ENCODE data around the gene RFESD.
A peak's percentile ranks its signal among the peaks of the same experiment; 100 is the strongest.

Gene RFESD

DNA sequence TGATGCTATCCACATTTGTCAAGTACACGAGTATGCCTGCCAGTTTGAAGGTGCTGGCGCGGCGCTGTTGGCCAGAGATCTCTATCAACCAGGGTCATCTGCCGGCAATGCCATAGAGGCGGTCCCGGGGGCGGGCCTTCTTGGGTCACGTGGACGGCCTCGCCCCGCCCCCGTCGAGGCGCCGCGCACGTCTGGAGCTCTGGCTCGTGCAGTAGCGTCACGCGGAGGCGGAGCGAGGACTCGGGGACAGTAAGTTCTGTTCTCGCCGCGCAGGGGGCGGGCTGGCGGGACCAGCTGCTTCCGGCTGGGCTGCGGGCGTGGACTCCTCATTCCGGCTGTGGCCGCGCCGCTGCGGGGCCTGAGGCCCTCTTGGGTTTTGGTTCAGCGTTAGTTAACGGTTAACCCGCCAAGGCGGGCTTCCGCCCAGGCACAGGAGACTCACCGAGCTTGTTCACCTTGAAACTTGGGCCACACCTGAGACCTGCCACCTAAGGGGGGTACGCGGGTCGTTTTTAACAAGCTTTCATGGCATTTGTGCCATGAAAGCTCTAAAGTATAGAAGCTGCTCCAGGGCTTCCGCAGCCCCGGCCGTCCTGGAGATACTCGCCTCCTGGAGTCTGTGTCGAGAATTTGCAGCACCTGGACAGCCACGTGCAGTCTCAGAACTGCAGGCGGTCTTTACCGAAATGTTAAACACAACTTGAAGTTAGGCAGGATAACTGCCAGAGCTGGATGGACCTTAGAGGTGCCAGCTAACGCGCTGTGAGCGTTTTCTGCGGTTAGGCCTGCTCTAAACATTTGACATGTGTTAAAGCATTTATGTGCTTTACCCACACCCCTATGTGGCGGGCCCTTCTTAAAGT, at the start of gene RFESD:
TSS of gene RFESD (plus strand) at position 209 of the 863 bp plus-strand sequence. CDS start 5,495 bp downstream, outside the sequence.
- H3K27ac Mint-ChIP-seq = peak within 1 kb of the TSS; percentile 93
- H3K4me1 Mint-ChIP-seq = peaks cover 4 to 15% of the 10 kb centered on the region in 2 donors
- H3K4me3 Mint-ChIP-seq = peak within 1 kb of the TSS; percentile 86 to 91
- no peaks in the 10 kb centered on the region for H3K27me3 Mint-ChIP-seq
- ATAC-seq (replicated peaks) (peak; percentile 97 to 98), DNase-seq (peak; percentile 94)
- no peaks in the 10 kb centered on the region for H3K36me3 Mint-ChIP-seq
- no peaks in the 10 kb centered on the region for H3K9me3 Mint-ChIP-seq

DNA sequence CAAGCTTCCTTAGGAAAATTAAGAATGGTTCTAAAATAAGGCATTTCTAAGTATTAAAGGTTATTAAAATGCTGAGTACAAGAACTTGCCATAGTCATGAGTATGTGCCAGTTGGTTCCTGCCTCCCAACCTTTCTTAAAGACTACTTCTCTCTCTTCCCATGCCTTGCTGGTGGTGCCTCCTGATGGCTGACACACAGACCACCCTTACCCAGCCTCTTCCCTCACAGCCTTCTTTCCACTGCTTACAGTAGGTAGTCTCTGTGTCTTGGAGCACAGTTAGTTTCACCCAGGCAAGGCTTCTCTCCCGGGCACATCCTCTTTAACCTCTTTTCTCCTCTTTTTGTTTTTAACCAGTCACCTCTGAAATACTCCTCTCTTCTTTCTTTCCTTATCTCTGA, 47.3 kb upstream of the RFESD start:
- Mint-ChIP-seq H3K36me3 (peaks cover 4 to 6% of the 10 kb centered on the region in 2 donors), H3K27ac (no peak overlapping the region), H3K4me1 (no peaks in the 10 kb centered on the region), H3K9me3 (no peaks in the 10 kb centered on the region), H3K27me3 (no peaks in the 10 kb centered on the region), H3K4me3 (no peak overlapping the region)
- ATAC-seq (replicated peaks) = no peak
- no peak for DNase-seq

- Mint-ChIP-seq H3K36me3 (peaks cover 7 to 15% of the 10 kb centered on the region in 2 donors), H3K27ac (no peak overlapping the region), H3K9me3 (no peaks in the 10 kb centered on the region), H3K4me1 (no peaks in the 10 kb centered on the region), H3K4me3 (no peak overlapping the region), H3K27me3 (no peaks in the 10 kb centered on the region)
- no peak for ATAC-seq (replicated peaks)
- DNase-seq = no peak
These were observed 46.0 kb upstream of the RFESD start for GRCh38 chr5:95600557-95600956.

DNA sequence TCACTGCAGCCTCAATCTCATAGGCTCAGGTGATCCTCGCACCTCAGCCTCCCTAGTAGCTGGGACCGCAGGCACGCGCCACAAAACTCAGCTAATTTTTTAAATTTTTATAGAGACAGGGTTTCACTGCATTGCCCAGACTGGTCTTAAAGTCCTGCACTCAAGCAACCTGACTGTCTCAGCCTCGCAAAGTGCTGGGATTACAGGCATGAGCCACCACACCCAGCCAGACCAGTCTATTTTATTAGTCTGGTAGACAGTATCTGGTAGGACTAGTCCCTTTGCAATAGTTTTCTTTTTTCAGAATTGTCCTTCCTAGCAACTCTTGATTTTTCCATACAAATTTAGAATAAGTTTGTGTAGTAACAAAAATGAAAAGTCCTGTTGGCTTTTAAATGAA, 40.8 kb upstream of the RFESD start:
- Mint-ChIP-seq H3K27ac (no peak overlapping the region), H3K9me3 (no peaks in the 10 kb centered on the region), H3K27me3 (no peaks in the 10 kb centered on the region), H3K36me3 (peaks cover 8 to 16% of the 10 kb centered on the region in 2 donors), H3K4me1 (no peaks in the 10 kb centered on the region), H3K4me3 (no peak overlapping the region)
- DNase-seq = no peak
- no peak for ATAC-seq (replicated peaks)

GRCh38 chr5:95606419-95606818, 40.2 kb upstream of the RFESD start:
- Mint-ChIP-seq H3K36me3 (peaks cover 8 to 16% of the 10 kb centered on the region in 2 donors), H3K4me1 (no peaks in the 10 kb centered on the region), H3K27ac (no peak overlapping the region), H3K4me3 (no peak overlapping the region), H3K27me3 (no peaks in the 10 kb centered on the region), H3K9me3 (no peaks in the 10 kb centered on the region)
- no peak for DNase-seq
- no peak for ATAC-seq (replicated peaks)

DNA sequence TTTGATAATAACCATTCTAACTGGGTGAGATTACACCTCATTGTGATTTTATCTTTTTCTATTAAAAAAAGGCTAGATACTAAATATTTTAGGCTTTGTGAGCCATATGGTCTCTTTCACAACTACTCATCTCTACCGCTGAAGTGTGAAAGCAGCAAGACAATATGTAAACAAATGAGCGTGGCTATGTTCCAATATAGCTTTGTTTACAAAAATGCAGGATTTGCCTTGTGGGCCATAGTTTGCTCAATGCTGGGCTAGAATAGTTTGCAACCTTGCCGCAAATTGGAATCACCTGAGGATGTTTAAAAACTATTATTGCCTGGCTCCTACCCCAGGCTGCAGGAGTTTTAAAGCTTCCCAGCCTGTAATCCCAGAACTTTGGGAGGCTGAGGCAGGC, 36.9 kb upstream of the RFESD start:
- ATAC-seq (replicated peaks) (no peak), DNase-seq (no peak)
- Mint-ChIP-seq H3K27me3 (no peaks in the 10 kb centered on the region), H3K36me3 (peaks cover 19% of the 10 kb centered on the region in 2 donors), H3K4me1 (peaks cover 0 to 6% of the 10 kb centered on the region in 2 donors), H3K4me3 (no peak overlapping the region), H3K27ac (no peak overlapping the region), H3K9me3 (peaks cover 6 to 7% of the 10 kb centered on the region in 2 donors)

GRCh38 chr5:95610546-95610945, 36.0 kb upstream of the RFESD start:
- DNase-seq (no peak), ATAC-seq (replicated peaks) (no peak)
- peaks cover 7 to 8% of the 10 kb centered on the region in 2 donors for H3K9me3 Mint-ChIP-seq
- no peak overlapping the region for H3K27ac Mint-ChIP-seq
- no peak overlapping the region for H3K4me3 Mint-ChIP-seq
- peaks cover 15 to 16% of the 10 kb centered on the region in 2 donors for H3K36me3 Mint-ChIP-seq
- H3K27me3 Mint-ChIP-seq = no peaks in the 10 kb centered on the region
- H3K4me1 Mint-ChIP-seq = peaks cover 3 to 13% of the 10 kb centered on the region in 2 donors

- no peak for DNase-seq
- Mint-ChIP-seq H3K27ac (no peak overlapping the region), H3K36me3 (peaks cover 13 to 15% of the 10 kb centered on the region in 2 donors), H3K4me1 (peaks cover 3 to 13% of the 10 kb centered on the region in 2 donors), H3K27me3 (no peaks in the 10 kb centered on the region), H3K4me3 (no peak overlapping the region), H3K9me3 (peaks cover 7 to 8% of the 10 kb centered on the region in 2 donors)
- no peak for ATAC-seq (replicated peaks)
These were observed 35.2 kb upstream of the RFESD start for GRCh38 chr5:95611396-95611795.

DNA sequence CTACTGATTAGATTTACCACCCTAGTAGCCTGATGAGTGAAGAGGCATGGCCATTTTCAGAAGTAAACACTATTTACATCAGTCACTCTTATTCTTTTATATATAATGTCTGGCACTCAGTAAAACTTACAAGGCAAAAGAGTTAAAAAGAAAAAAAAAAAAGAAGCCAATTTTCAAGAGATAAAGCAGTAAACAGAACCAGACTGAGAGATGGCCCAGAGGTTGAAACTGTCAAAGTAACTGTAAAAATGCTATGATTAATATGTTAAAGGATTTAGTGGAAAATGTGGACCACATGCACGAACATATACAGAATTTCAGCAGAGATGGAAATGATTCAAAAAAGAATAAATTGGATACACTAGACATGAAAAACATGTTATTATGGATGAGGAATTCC, 33.1 kb upstream of the RFESD start:
- no peak for ATAC-seq (replicated peaks)
- H3K4me3 Mint-ChIP-seq = no peak overlapping the region
- H3K27ac Mint-ChIP-seq = no peak overlapping the region
- H3K9me3 Mint-ChIP-seq = peaks cover 7 to 8% of the 10 kb centered on the region in 2 donors
- peaks cover 0 to 5% of the 10 kb centered on the region in 2 donors for H3K27me3 Mint-ChIP-seq
- peaks cover 13 to 15% of the 10 kb centered on the region in 2 donors for H3K36me3 Mint-ChIP-seq
- H3K4me1 Mint-ChIP-seq = peaks cover 3 to 13% of the 10 kb centered on the region in 2 donors
- DNase-seq = no peak

- Mint-ChIP-seq H3K4me3 (no peak overlapping the region), H3K27ac (no peak overlapping the region), H3K27me3 (peaks cover 0 to 9% of the 10 kb centered on the region in 2 donors), H3K36me3 (peaks cover 13 to 15% of the 10 kb centered on the region in 2 donors), H3K4me1 (peaks cover 6 to 23% of the 10 kb centered on the region in 2 donors), H3K9me3 (peaks cover 7 to 8% of the 10 kb centered on the region in 2 donors)
- DNase-seq (no peak), ATAC-seq (replicated peaks) (peak; percentile 50 to 57)
These were observed 31.5 kb upstream of the RFESD start for GRCh38 chr5:95615164-95615467.

DNA sequence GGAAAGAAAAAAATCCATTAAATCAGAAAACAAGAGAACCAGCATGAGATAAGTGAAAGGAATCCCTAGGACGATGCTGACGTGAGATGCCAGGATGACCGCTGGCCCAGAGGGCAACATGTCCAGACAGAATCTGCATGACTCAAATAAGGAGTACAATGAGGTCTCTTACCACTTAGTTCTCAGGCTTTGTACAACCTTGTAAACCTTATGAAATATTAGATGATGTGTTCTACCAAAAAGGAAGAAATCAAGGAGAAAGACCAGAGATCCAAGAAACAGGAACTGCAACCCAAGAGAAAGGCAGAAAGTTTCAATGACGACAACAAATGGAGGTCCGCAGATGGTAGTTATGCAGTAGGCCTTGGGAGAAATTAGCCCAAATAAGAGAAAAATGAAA, 29.5 kb upstream of the RFESD start:
- Mint-ChIP-seq H3K9me3 (peaks cover 7 to 8% of the 10 kb centered on the region in 2 donors), H3K27ac (no peak overlapping the region)
- DNase-seq = no peak

DNA sequence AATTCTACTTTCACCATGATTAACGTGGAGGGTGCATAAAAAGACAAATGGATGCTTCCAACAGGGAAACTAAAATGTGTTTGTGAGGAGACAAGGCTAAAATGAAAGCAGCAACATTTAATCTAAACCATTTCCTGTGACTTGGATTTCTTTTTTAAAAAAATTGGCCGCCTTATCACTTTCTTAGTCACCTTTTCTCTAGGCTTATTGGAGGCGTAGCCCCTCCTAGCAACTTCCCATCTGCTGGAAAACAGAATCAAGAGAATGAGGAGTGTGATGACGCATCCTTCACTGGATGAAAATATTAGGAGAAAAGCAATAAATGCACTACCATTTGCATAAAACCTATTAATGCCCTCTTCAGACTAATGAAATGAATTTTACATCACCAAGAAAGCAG, 27.5 kb upstream of the RFESD start:
- Mint-ChIP-seq H3K4me1 (peaks cover 16 to 35% of the 10 kb centered on the region in 2 donors), H3K27me3 (peaks cover 0 to 9% of the 10 kb centered on the region in 2 donors), H3K36me3 (no peaks in the 10 kb centered on the region), H3K27ac (no peak overlapping the region), H3K9me3 (peaks cover 0 to 2% of the 10 kb centered on the region in 2 donors), H3K4me3 (peak overlapping the region in 1 of 2 donors; percentile 80)
- ATAC-seq (replicated peaks) (no peak), DNase-seq (no peak)

More for the DNA sequence above, 29.5 kb upstream of the RFESD start:
- Mint-ChIP-seq H3K4me1 (peaks cover 10 to 33% of the 10 kb centered on the region in 2 donors), H3K27me3 (peaks cover 0 to 9% of the 10 kb centered on the region in 2 donors), H3K4me3 (no peak overlapping the region), H3K36me3 (peaks cover 13 to 15% of the 10 kb centered on the region in 2 donors)
- no peak for ATAC-seq (replicated peaks)

DNA sequence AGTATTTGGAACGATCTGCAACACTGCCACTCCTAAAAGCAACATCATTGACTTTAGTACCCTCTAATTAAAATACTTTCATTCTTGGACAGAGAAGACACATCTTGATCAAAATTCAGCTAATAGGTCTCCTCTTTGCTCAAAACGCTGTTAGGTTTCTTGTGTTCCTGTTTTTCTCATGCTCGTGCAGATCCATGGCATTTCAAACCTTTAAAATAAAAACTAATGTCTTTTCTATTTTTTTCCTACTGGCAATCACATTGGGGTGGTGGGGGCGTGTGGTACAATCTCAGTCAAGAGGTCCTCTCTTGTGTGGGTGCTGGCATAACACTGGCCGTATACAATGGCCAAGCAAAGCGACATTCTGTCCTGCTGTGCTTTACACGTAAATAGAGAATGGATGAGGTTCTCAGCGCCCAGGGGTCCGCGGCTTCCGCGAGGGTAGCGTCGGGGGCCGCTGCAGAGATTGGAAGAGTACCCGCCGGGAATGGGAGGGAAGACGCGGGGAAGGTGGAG, 27.0 kb upstream of the RFESD start:
- DNase-seq (no peak), ATAC-seq (replicated peaks) (peak in 1 of 2 donors; percentile 12)
- Mint-ChIP-seq H3K36me3 (no peaks in the 10 kb centered on the region), H3K4me1 (peaks cover 16 to 35% of the 10 kb centered on the region in 2 donors), H3K9me3 (peaks cover 0 to 2% of the 10 kb centered on the region in 2 donors), H3K27ac (peak overlapping the region; percentile 0), H3K4me3 (peak overlapping the region; percentile 80), H3K27me3 (peaks cover 0 to 9% of the 10 kb centered on the region in 2 donors)

GRCh38 chr5:95620030-95620869, 26.3 kb upstream of the RFESD start, which contains the start of gene GPR150:
GPR150 (plus strand) TSS chr5:95620087; CDS start chr5:95620276, 189 bp downstream.
- DNase-seq = peak; percentile 67
- H3K4me3 Mint-ChIP-seq = peak within 1 kb of the TSS; percentile 80 to 82
- no peaks in the 10 kb centered on the region for H3K9me3 Mint-ChIP-seq
- ATAC-seq (replicated peaks) = peak; percentile 80 to 83
- H3K27me3 Mint-ChIP-seq = peaks cover 0 to 9% of the 10 kb centered on the region in 2 donors
- H3K4me1 Mint-ChIP-seq = peaks cover 13 to 28% of the 10 kb centered on the region in 2 donors
- H3K27ac Mint-ChIP-seq = peak within 1 kb of the TSS; percentile 26
- H3K36me3 Mint-ChIP-seq = no peaks in the 10 kb centered on the region

Measured in stimulated activated naive B cell treated with anti-CD40 and anti-IgM and Interleukin-4, amounts not matched to agents 10 μg/mL and 1 μg/mL and 100 μg/mL, for 72 hours (primary cell).